Neural cell (in vitro differentiated cells): ENCODE results near the gene RAD51B. TPM values are rescaled to one million over a fixed set of nuclear protein-coding genes. Genes with fewer than 3 reads are reported as not detected.

Experiments
- H2AFZ ChIP-seq: fragments of 200-600, 300-800 bp; sonication (generic), shearing (Covaris generic); 2 replicates; pipeline ENCODE4 v1.6.0; 2014; ENCODE audit warnings: low read depth, mild to moderate bottlenecking, antibody characterized with exemption, low read length, moderate library complexity
- H3F3A ChIP-seq: fragments of 200-600 bp; shearing (Covaris generic); 2 replicates; pipeline ENCODE4 v1.6.1; 2016; ENCODE audit warnings: mild to moderate bottlenecking, moderate library complexity, mixed read lengths, antibody characterized with exemption, low read length; ENCODE audit not compliant: insufficient read depth, poor library complexity, severe bottlenecking
- H3K27ac ChIP-seq: fragments of 200-600, 300-800 bp; sonication (generic), shearing (Covaris generic); 2 replicates; pipeline ENCODE4 v1.5.1; 2014; ENCODE audit warnings: mild to moderate bottlenecking, low read length, moderate library complexity
- H3K27me3 ChIP-seq: fragments of 300-800, 200-600 bp; sonication (generic), shearing (Covaris generic); 2 replicates; pipeline ENCODE4 v1.6.0; 2014; ENCODE audit warnings: mild to moderate bottlenecking, low read depth, low read length, moderate library complexity; ENCODE audit not compliant: insufficient read depth
- H3K36me3 ChIP-seq: fragments of 300-800, 200-600 bp; sonication (generic), shearing (Covaris generic); 2 replicates; pipeline ENCODE4 v1.5.1; 2014; ENCODE audit warnings: mild to moderate bottlenecking, antibody characterized with exemption, low read length, moderate library complexity; ENCODE audit not compliant: insufficient read depth
- H3K4me2 ChIP-seq: fragments of 300-800, 200-600 bp; sonication (generic), shearing (Covaris generic); 2 replicates; pipeline ENCODE4 v1.6.0; 2014; ENCODE audit warnings: mild to moderate bottlenecking, low read length
- H3K4me3 ChIP-seq: fragments of 300-800, 200-600 bp; sonication (generic), shearing (Covaris generic); 2 replicates; pipeline ENCODE4 v1.5.1; 2014; ENCODE audit warnings: mild to moderate bottlenecking, low read length, moderate library complexity
- H3K79me2 ChIP-seq: fragments of 200-600 bp; shearing (Covaris generic); replicated peaks from 2 replicates; pipeline ENCODE4 v1.6.0; 2014; ENCODE audit warnings: mild to moderate bottlenecking, low read length, moderate library complexity; ENCODE audit not compliant: insufficient read depth
- H3K9ac ChIP-seq: fragments of 300-800, 200-600 bp; sonication (generic), shearing (Covaris generic); 2 replicates; pipeline ENCODE4 v1.6.1; 2016; ENCODE audit warnings: mild to moderate bottlenecking, low read length, mixed read lengths
- H3K9me2 ChIP-seq: fragments of 200-600 bp; shearing (Covaris generic); 2 replicates; pipeline ENCODE4 v1.6.1; 2016; ENCODE audit warnings: mild to moderate bottlenecking, low read length, mixed read lengths; ENCODE audit not compliant: insufficient read depth
- H3K9me3 ChIP-seq: fragments of 200-600, 300-800 bp; sonication (generic), shearing (Covaris generic); 2 replicates; pipeline ENCODE4 v1.6.1; 2016; ENCODE audit warnings: mild to moderate bottlenecking, mixed run types, low read length, moderate library complexity, mixed read lengths
- H4K20me1 ChIP-seq: fragments of 200-600 bp; shearing (Covaris generic); 2 replicates; pipeline ENCODE4 v1.6.1; 2016; ENCODE audit warnings: mild to moderate bottlenecking, mixed run types; ENCODE audit not compliant: insufficient read depth
- CTCF ChIP-seq: fragments of 450-650 bp; IDR thresholded peaks from 2 replicates; pipeline ENCODE4 v1.5.1; 2014; ENCODE audit warnings: antibody characterized with exemption, mild to moderate bottlenecking, moderate library complexity; ENCODE audit not compliant: poor library complexity, severe bottlenecking
- EP300 ChIP-seq: fragments of 450-650 bp; conservative IDR thresholded peaks from 2 replicates; pipeline ENCODE4 v1.6.1; 2014; ENCODE audit warnings: antibody characterized with exemption, mild to moderate bottlenecking, moderate library complexity; ENCODE audit not compliant: poor library complexity, severe bottlenecking
- EZH2 ChIP-seq: fragments of 200-600, 300-800 bp; shearing (Covaris generic), sonication (generic); IDR thresholded peaks from 2 replicates; pipeline ENCODE4 v1.6.1; 2014; ENCODE audit warnings: antibody characterized with exemption, low read length, borderline replicate concordance, mild to moderate bottlenecking; ENCODE audit not compliant: insufficient read depth, poor library complexity, severe bottlenecking
- MXI1 ChIP-seq: fragments of 450-650 bp; conservative IDR thresholded peaks from 2 replicates; pipeline ENCODE4 v1.6.1; 2014; ENCODE audit warnings: antibody characterized with exemption, mild to moderate bottlenecking; ENCODE audit not compliant: poor library complexity, severe bottlenecking
- POLR2AphosphoS5 ChIP-seq: IDR thresholded peaks from 2 replicates; pipeline ENCODE4 v1.6.1; 2012
- RAD21 ChIP-seq: fragments of 450-650 bp; conservative IDR thresholded peaks from 2 replicates; pipeline ENCODE4 v1.6.1; 2014; ENCODE audit warnings: antibody characterized with exemption, mild to moderate bottlenecking, moderate library complexity
- REST ChIP-seq: IDR thresholded peaks from 2 replicates; pipeline ENCODE4 v1.6.1; 2012; ENCODE audit warnings: borderline replicate concordance
- SMC3 ChIP-seq: fragments of 450-650 bp; conservative IDR thresholded peaks from 2 replicates; pipeline ENCODE4 v1.6.1; 2014; ENCODE audit warnings: antibody characterized with exemption, mild to moderate bottlenecking, moderate library complexity; ENCODE audit not compliant: poor library complexity
- TAF1 ChIP-seq: IDR thresholded peaks from 2 replicates; pipeline ENCODE4 v1.6.1; 2012; ENCODE audit warnings: low read depth
- polyA plus RNA-seq: library from polyadenylated mRNA; depleted of rRNA; stranded (reverse); fragments of >200 nt; gene quantifications from 2 replicates; pipeline ENCODE4 v1.2.3, GENCODE V29; 2014

Gene RAD51B
- polyA plus RNA-seq, 1 donor from 2014 or later: 3.1 TPM

GRCh38 chr14:68559949-68560348, 740.4 kb downstream of the RAD51B start:
- H3K79me2 ChIP-seq: no peaks in the 10 kb centered on the region
- H3K27ac ChIP-seq: no peak overlapping the region
- no peaks in the 10 kb centered on the region for H3K9me2 ChIP-seq
- no peaks in the 10 kb centered on the region for H3K9me3 ChIP-seq
- no peak overlapping the region for H3K4me3 ChIP-seq
- H3K27me3 ChIP-seq: no peaks in the 10 kb centered on the region
- H3K4me2 ChIP-seq: no peak overlapping the region
- H3K36me3 ChIP-seq: no peaks in the 10 kb centered on the region
- no peaks in the 10 kb centered on the region for H3F3A ChIP-seq
- H2AFZ ChIP-seq: no peak overlapping the region
- no peaks in the 10 kb centered on the region for H4K20me1 ChIP-seq
- TF ChIP-seq SMC3: no peak
- TF ChIP-seq EZH2: no peak
- TF ChIP-seq CTCF: no peak
- TF ChIP-seq RAD21: no peak
- TF ChIP-seq REST: no peak
- H3K9ac ChIP-seq: no peak overlapping the region

- Histone ChIP-seq H3K27me3 (no peaks in the 10 kb centered on the region), H3F3A (no peaks in the 10 kb centered on the region), H3K79me2 (no peaks in the 10 kb centered on the region), H3K36me3 (no peaks in the 10 kb centered on the region), H2AFZ (no peak overlapping the region), H3K4me3 (no peak overlapping the region), H3K9ac (no peak overlapping the region), H3K27ac (no peak overlapping the region), H3K9me3 (no peaks in the 10 kb centered on the region), H3K9me2 (no peaks in the 10 kb centered on the region), H3K4me2 (no peak overlapping the region), H4K20me1 (no peaks in the 10 kb centered on the region)
- TF ChIP-seq EZH2: no peak
- TF ChIP-seq CTCF: no peak
- TF ChIP-seq MXI1: no peak
- TF ChIP-seq REST: no peak
- no peak for TF ChIP-seq RAD21
- TF ChIP-seq SMC3: no peak
- TF ChIP-seq POLR2AphosphoS5: no peak
- no peak for TF ChIP-seq TAF1
- no peak for TF ChIP-seq EP300
Observed at GRCh38 chr14:68561531-68562007, 742.0 kb downstream of the RAD51B start.
